Measurements from ENCODE around the gene SDCBP2.

DNA sequence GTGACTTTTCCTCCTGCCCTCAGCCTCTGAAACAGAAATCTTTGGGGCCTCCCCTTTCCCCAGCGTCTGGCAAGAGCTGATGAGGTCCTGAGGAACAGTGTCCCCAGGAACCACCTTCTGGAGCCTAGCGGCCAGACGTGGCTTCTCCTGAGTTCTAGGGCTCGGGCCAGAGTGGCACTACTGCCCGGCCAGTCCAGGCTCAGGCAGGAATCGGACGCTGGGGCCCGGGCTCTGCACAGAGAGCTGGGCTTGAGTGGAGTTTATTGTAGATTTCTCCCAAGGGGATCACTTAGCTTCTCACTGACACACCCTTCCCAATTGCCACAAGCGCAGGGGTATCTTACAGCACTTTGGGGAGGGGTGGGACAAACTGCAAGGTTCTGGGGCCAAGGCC is 20.2 kb downstream of the SDCBP2 start:
- TF ChIP-seq, protein P1, sequence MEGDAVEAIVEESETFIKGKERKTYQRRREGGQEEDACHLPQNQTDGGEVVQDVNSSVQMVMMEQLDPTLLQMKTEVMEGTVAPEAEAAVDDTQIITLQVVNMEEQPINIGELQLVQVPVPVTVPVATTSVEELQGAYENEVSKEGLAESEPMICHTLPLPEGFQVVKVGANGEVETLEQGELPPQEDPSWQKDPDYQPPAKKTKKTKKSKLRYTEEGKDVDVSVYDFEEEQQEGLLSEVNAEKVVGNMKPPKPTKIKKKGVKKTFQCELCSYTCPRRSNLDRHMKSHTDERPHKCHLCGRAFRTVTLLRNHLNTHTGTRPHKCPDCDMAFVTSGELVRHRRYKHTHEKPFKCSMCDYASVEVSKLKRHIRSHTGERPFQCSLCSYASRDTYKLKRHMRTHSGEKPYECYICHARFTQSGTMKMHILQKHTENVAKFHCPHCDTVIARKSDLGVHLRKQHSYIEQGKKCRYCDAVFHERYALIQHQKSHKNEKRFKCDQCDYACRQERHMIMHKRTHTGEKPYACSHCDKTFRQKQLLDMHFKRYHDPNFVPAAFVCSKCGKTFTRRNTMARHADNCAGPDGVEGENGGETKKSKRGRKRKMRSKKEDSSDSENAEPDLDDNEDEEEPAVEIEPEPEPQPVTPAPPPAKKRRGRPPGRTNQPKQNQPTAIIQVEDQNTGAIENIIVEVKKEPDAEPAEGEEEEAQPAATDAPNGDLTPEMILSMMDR (IDR thresholded peaks at IDR 0.05) = no peak
- no peak for TF ChIP-seq POLR2A (IDR thresholded peaks at IDR 0.05)

Measured in Peyer's patch (tissue), 4 donors.